GM23338 (cell line): ENCODE data around the gene SCN4B. TPM values are rescaled to one million over a fixed set of nuclear protein-coding genes. Genes with fewer than 3 reads are reported as not detected.

Source experiments
- ATAC-seq: fragments of 200-7000 bp; cut with Tn5 transposase; 3 replicates; pipeline ENCODE4 v1.9.1; 2020
- DNase-seq: peaks from one replicate; pipeline ENCODE4 v3.0.0-alpha.2; 2015; ENCODE audit warnings: low spot score
- H2AFZ ChIP-seq: fragments of 200-600 bp; sonication (generic); 2 replicates; pipeline ENCODE4 v1.8.0; 2016; ENCODE audit warnings: antibody characterized with exemption, mild to moderate bottlenecking, moderate library complexity
- H3F3A ChIP-seq: fragments of 200-600 bp; sonication (generic); replicated peaks from 2 replicates; pipeline ENCODE4 v1.8.0; 2017; ENCODE audit warnings: antibody characterized with exemption, mixed run types, low read depth
- H3K27ac ChIP-seq: fragments of 200-600 bp; sonication (generic); 2 replicates; pipeline ENCODE4 v1.6.1; 2016; ENCODE audit warnings: low read depth
- H3K27me3 ChIP-seq: fragments of 200-600 bp; sonication (generic); 2 replicates; pipeline ENCODE4 v1.8.0; 2016; ENCODE audit warnings: mild to moderate bottlenecking, mixed run types, moderate library complexity; ENCODE audit not compliant: insufficient read depth
- H3K36me3 ChIP-seq: fragments of 200-600 bp; sonication (generic); 2 replicates; pipeline ENCODE4 v1.8.0; 2016; ENCODE audit warnings: mild to moderate bottlenecking; ENCODE audit not compliant: insufficient read depth
- H3K4me1 ChIP-seq: fragments of 200-600 bp; sonication (generic); 2 replicates; pipeline ENCODE4 v1.8.0; 2016; ENCODE audit warnings: mild to moderate bottlenecking, moderate library complexity; ENCODE audit not compliant: insufficient read depth
- H3K4me2 ChIP-seq: fragments of 200-600 bp; sonication (generic); 2 replicates; pipeline ENCODE4 v1.7.1; 2017; ENCODE audit warnings: mixed run types
- H3K4me3 ChIP-seq: fragments of 200-600 bp; sonication (generic); 2 replicates; pipeline ENCODE4 v1.6.1; 2016; ENCODE audit warnings: mixed run types
- H3K79me2 ChIP-seq: fragments of 200-600 bp; sonication (generic); replicated peaks from 2 replicates; pipeline ENCODE4 v1.8.0; 2017; ENCODE audit warnings: mild to moderate bottlenecking; ENCODE audit not compliant: insufficient read depth
- H3K9me2 ChIP-seq: fragments of 200-600 bp; sonication (generic); 2 replicates; pipeline ENCODE4 v1.8.0; 2017; ENCODE audit not compliant: insufficient read depth
- H4K20me1 ChIP-seq: fragments of 200-600 bp; sonication (generic); replicated peaks from 2 replicates; pipeline ENCODE4 v1.8.0; 2017; ENCODE audit warnings: mild to moderate bottlenecking; ENCODE audit not compliant: insufficient read depth
- H3K27ac Mint-ChIP-seq: 2 replicates; pipeline ENCODE4 v1.8.0; 2020; ENCODE audit warnings: inconsistent platforms, mild to moderate bottlenecking, moderate library complexity, mixed read lengths
- H3K27me3 Mint-ChIP-seq: 3 replicates; pipeline ENCODE4 v1.8.0; 2022; ENCODE audit warnings: low read depth, mild to moderate bottlenecking, moderate library complexity, mixed read lengths, inconsistent platforms; ENCODE audit not compliant: insufficient read depth, poor library complexity
- H3K36me3 Mint-ChIP-seq: 3 replicates; pipeline ENCODE4 v1.8.0; 2021; ENCODE audit warnings: low read depth, mild to moderate bottlenecking, inconsistent platforms, moderate library complexity, mixed read lengths
- H3K4me1 Mint-ChIP-seq: 3 replicates; pipeline ENCODE4 v1.8.0; 2020; ENCODE audit warnings: mild to moderate bottlenecking, inconsistent platforms, mixed read lengths
- H3K4me3 Mint-ChIP-seq: 3 replicates; pipeline ENCODE4 v1.8.0; 2021; ENCODE audit warnings: moderate library complexity, mild to moderate bottlenecking, inconsistent platforms, mixed read lengths
- H3K9me3 Mint-ChIP-seq: 3 replicates; pipeline ENCODE4 v1.8.0; 2020; ENCODE audit warnings: moderate library complexity, mild to moderate bottlenecking, inconsistent platforms, mixed read lengths
- CREB1 ChIP-seq: fragments of 250-450 bp; sonication (Bioruptor Pico); IDR thresholded peaks from 2 replicates; pipeline ENCODE4 v1.5.0; 2020; ENCODE audit warnings: low read depth, mild to moderate bottlenecking, moderate library complexity
- ETS1 ChIP-seq: IDR thresholded peaks from 2 replicates; pipeline ENCODE4 v1.6.1; 2016; ENCODE audit warnings: antibody characterized with exemption
- EZH2 ChIP-seq: fragments of 200-600 bp; sonication (generic); IDR thresholded peaks from one replicate; pipeline ENCODE4 v1.8.0; 2017; ENCODE audit warnings: antibody characterized with exemption, mild to moderate bottlenecking, low read depth; ENCODE audit not compliant: unreplicated experiment
- EZH2phosphoT487 ChIP-seq: fragments of 200-600 bp; sonication (generic); IDR thresholded peaks from one replicate; pipeline ENCODE4 v1.8.1; 2018; ENCODE audit warnings: antibody characterized with exemption; ENCODE audit not compliant: unreplicated experiment
- JUNB ChIP-seq: IDR thresholded peaks from one replicate; pipeline ENCODE4 v1.6.1; 2016; ENCODE audit warnings: antibody characterized with exemption; ENCODE audit not compliant: unreplicated experiment
- NANOG ChIP-seq: IDR thresholded peaks from 2 replicates; pipeline ENCODE4 v1.6.1; 2016; ENCODE audit warnings: antibody characterized with exemption, borderline replicate concordance
- POLR2AphosphoS5 ChIP-seq: IDR thresholded peaks from 2 replicates; pipeline ENCODE4 v1.6.1; 2016; ENCODE audit warnings: antibody characterized with exemption, low read depth
- STAT1 ChIP-seq: IDR thresholded peaks from one replicate; pipeline ENCODE4 v1.6.1; 2016; ENCODE audit warnings: antibody characterized with exemption; ENCODE audit not compliant: unreplicated experiment
- ZNF114 ChIP-seq: fragments of 250-450 bp; sonication (Bioruptor Pico); IDR thresholded peaks from 2 replicates; pipeline ENCODE4 v1.5.0; 2020; ENCODE audit warnings: mild to moderate bottlenecking, moderate library complexity
- ZNF331 ChIP-seq: fragments of 250-450 bp; sonication (Bioruptor Pico); IDR thresholded peaks from 2 replicates; pipeline ENCODE4 v1.5.0; 2020; ENCODE audit warnings: low read depth, mild to moderate bottlenecking, moderate library complexity
- ZNF462 ChIP-seq: fragments of 250-450 bp; sonication (Bioruptor Pico); IDR thresholded peaks from 2 replicates; pipeline ENCODE4 v1.5.0; 2020; ENCODE audit warnings: mild to moderate bottlenecking, moderate library complexity
- polyA plus RNA-seq: library from polyadenylated mRNA; unstranded; fragments of >200 nt; fragmentation: Nextera tagmentation; extraction: Ambion mirVana; gene quantifications from 2 replicates; pipeline ENCODE4 v1.2.1, GENCODE V29; 2016
- total RNA-seq: library from RNA; depleted of rRNA; stranded (reverse); fragments of >200 nt; shearing (Covaris generic); gene quantifications from 2 replicates; pipeline ENCODE4 v1.2.3, GENCODE V29; 2014
- TF ChIP-seq, protein P1 (sequence below), 2 experiments: fragments of 200-600 bp in 1 of 2; sonication (generic) in 1 of 2; conservative IDR thresholded peaks; 2 replicates each; pipeline versions ENCODE4 v1.5.1 to v1.6.1; 2016 to 2017; ENCODE audit warnings: antibody characterized with exemption in 2 of 2, low read depth in 2 of 2, mild to moderate bottlenecking in 2 of 2, moderate library complexity in 1 of 2
- TF ChIP-seq, protein P2 (sequence below): IDR thresholded peaks from one replicate; pipeline ENCODE4 v1.6.1; 2018; ENCODE audit warnings: antibody characterized with exemption; ENCODE audit not compliant: unreplicated experiment

The SCN4B gene
- total and polyA plus RNA-seq, 2 experiments from 2014 or later: 0.45 to 3.0 TPM

GRCh38 chr11:118200497-118200896 is 47.9 kb upstream of the SCN4B start:
- H3K79me2 ChIP-seq: no peaks in the 10 kb centered on the region
- no peak overlapping the region for H3K27ac ChIP-seq
- no peak overlapping the region for H3K4me3 Mint-ChIP-seq
- peaks cover 2% of the 10 kb centered on the region for H3K27me3 Mint-ChIP-seq
- H3K27ac Mint-ChIP-seq: no peak overlapping the region
- H4K20me1 ChIP-seq: no peaks in the 10 kb centered on the region
- H3K36me3 Mint-ChIP-seq: no peaks in the 10 kb centered on the region
- H3K27me3 ChIP-seq: no peaks in the 10 kb centered on the region
- no peaks in the 10 kb centered on the region for H3K36me3 ChIP-seq
- H3K4me1 Mint-ChIP-seq: peaks cover 21% of the 10 kb centered on the region; the same call in 2 of the 3 replicates
- no peak for TF ChIP-seq POLR2AphosphoS5
- TF ChIP-seq, protein P1, sequence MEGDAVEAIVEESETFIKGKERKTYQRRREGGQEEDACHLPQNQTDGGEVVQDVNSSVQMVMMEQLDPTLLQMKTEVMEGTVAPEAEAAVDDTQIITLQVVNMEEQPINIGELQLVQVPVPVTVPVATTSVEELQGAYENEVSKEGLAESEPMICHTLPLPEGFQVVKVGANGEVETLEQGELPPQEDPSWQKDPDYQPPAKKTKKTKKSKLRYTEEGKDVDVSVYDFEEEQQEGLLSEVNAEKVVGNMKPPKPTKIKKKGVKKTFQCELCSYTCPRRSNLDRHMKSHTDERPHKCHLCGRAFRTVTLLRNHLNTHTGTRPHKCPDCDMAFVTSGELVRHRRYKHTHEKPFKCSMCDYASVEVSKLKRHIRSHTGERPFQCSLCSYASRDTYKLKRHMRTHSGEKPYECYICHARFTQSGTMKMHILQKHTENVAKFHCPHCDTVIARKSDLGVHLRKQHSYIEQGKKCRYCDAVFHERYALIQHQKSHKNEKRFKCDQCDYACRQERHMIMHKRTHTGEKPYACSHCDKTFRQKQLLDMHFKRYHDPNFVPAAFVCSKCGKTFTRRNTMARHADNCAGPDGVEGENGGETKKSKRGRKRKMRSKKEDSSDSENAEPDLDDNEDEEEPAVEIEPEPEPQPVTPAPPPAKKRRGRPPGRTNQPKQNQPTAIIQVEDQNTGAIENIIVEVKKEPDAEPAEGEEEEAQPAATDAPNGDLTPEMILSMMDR (conservative IDR thresholded peaks at IDR 0.05; ENCODE audit: low read depth in 2 of 2): no peak
- TF ChIP-seq EZH2phosphoT487: no peak
- no peak for TF ChIP-seq ZNF114 (CRISPR knock-in tag)
- TF ChIP-seq ETS1: no peak
- TF ChIP-seq CREB1 (CRISPR knock-in tag): no peak
- TF ChIP-seq ZNF462 (CRISPR knock-in tag): no peak
- TF ChIP-seq STAT1: no peak
- TF ChIP-seq EZH2: no peak
- TF ChIP-seq, protein P2, sequence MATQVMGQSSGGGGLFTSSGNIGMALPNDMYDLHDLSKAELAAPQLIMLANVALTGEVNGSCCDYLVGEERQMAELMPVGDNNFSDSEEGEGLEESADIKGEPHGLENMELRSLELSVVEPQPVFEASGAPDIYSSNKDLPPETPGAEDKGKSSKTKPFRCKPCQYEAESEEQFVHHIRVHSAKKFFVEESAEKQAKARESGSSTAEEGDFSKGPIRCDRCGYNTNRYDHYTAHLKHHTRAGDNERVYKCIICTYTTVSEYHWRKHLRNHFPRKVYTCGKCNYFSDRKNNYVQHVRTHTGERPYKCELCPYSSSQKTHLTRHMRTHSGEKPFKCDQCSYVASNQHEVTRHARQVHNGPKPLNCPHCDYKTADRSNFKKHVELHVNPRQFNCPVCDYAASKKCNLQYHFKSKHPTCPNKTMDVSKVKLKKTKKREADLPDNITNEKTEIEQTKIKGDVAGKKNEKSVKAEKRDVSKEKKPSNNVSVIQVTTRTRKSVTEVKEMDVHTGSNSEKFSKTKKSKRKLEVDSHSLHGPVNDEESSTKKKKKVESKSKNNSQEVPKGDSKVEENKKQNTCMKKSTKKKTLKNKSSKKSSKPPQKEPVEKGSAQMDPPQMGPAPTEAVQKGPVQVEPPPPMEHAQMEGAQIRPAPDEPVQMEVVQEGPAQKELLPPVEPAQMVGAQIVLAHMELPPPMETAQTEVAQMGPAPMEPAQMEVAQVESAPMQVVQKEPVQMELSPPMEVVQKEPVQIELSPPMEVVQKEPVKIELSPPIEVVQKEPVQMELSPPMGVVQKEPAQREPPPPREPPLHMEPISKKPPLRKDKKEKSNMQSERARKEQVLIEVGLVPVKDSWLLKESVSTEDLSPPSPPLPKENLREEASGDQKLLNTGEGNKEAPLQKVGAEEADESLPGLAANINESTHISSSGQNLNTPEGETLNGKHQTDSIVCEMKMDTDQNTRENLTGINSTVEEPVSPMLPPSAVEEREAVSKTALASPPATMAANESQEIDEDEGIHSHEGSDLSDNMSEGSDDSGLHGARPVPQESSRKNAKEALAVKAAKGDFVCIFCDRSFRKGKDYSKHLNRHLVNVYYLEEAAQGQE: no peak
- no peak for TF ChIP-seq JUNB
- no peak for TF ChIP-seq NANOG
- TF ChIP-seq ZNF331 (CRISPR knock-in tag): no peak
- H3K9me2 ChIP-seq: peaks cover 6% of the 10 kb centered on the region; the same call in 1 of the 2 replicates
- H3K4me2 ChIP-seq: no peak overlapping the region
- no peak overlapping the region for H2AFZ ChIP-seq
- H3K9me3 Mint-ChIP-seq: no peaks in the 10 kb centered on the region
- H3F3A ChIP-seq: no peaks in the 10 kb centered on the region
- DNase-seq (no peak), ATAC-seq (no peak)
- no peak overlapping the region for H3K4me3 ChIP-seq
- peaks cover 9% of the 10 kb centered on the region; the same call in 1 of the 2 replicates for H3K4me1 ChIP-seq
